Measurements from ENCODE around the gene SMIM29. TPM values are rescaled to one million over a fixed set of nuclear protein-coding genes. Genes with fewer than 3 reads are reported as not detected.

The SMIM29 gene
- total and polyA plus RNA-seq, 10 of the 15 experiments (the other 5 are each of a cell fraction or from before 2014, with no cell fraction given): 7.1 to 30.0 (median 16.2) TPM

DNA sequence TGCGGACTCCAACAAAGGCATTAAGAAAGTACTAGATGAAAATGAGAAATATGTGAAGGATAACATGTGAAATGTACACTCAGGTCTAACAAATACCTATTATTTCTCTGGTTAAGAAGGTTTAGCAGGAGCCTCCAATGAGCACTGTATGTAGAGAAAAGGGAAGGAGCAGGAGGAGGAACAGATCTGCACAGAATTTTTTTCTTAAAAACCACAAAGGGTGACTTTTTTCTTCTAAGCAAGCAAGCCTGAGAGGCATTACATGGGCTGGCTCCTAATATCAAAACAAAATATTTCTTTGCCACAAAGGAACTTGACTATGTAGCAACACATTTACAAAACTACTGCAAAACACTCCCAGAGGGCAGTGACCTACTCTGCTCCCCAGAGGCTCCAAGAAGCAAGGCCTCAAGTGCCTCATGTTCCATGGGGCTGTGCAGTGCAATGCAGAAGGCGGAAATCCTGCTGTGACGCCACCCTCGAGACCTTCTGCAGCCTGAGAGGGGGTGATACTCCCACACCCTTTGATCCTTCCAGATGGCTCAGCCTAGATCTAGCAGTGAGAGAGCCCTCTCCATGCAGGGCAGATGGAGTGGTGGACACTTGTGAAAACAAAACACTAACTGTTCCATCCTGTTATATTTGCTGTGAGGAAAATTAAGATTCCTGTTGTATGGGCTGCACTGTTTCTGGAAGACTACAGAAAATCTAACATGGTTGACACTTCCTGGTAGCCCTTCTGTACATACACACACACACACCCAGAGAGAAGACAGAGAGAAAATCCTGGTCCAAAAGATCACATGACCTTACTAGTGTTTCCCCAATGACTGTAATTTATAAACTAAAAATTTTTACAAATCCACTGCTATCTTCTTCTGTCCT, 36.0 kb upstream of the SMIM29 start:
- TF ChIP-seq RUNX3 (IDR thresholded peaks at IDR 0.05; ENCODE audit: low read length) (peak; percentile 39), POLR2A (IDR thresholded peaks at IDR 0.05; ENCODE audit: low read depth, low read length) (0 out of 2 replicates have a peak, but pooled peaks have one; percentile 28), SPI1 (IDR thresholded peaks at IDR 0.05; ENCODE audit: borderline replicate concordance, insufficient read depth, low read depth, low read length) (no peak), CREB1 (IDR thresholded peaks at IDR 0.05; ENCODE audit: low read depth) (0 out of 2 replicates have a peak, but pooled peaks have one; percentile 45)
- ChIA-PET CTCF (interaction anchor here (0.8 to 1.4 kb wide), 2 partner anchors 89 to 649 kb away, joined by 3 to 5 read pairs; no protein-coding TSS in a partner anchor), RAD21 (ENCODE audit: unreplicated experiment) (interaction anchor here (0.6 to 1.0 kb wide), 2 partner anchors 33 to 63 kb away, joined by 3 to 4 read pairs; no protein-coding TSS in a partner anchor), SMC1A (ENCODE audit: uncharacterized antibody, unreplicated experiment) (interaction anchor here (1.1 to 1.6 kb wide), 3 partner anchors 9 to 130 kb away, joined by 3 to 4 read pairs (median 3); no protein-coding TSS in a partner anchor), POLR2A (interaction anchor here (0.6 to 1.1 kb wide), 2 partner anchors 83 to 531 kb away, joined by 4 to 6 read pairs; no protein-coding TSS in a partner anchor)
- no peak overlapping the region for H3K4me2 ChIP-seq (ENCODE audit: control insufficient read depth, insufficient read depth)
- H3K79me2 ChIP-seq (ENCODE audit: control insufficient read depth, insufficient read depth, low read length): no peaks in the 10 kb centered on the region
- H3K9me3 ChIP-seq (replicated peaks; ENCODE audit: control insufficient read depth, insufficient read depth, low read length): no peaks in the 10 kb centered on the region
- no peaks in the 10 kb centered on the region for H3K27me3 ChIP-seq (replicated peaks in 1 of 2; ENCODE audit: control insufficient read depth in 2 of 2, insufficient read depth in 2 of 2, low read length in 1 of 2)
- H4K20me1 ChIP-seq (ENCODE audit: control insufficient read depth, insufficient read depth): no peaks in the 10 kb centered on the region
- in situ Hi-C loops (cut with MboI) (no loop called here), intact Hi-C loops (cut with micrococcal nuclease; ENCODE audit: unreplicated experiment) (no loop called here)
- no peak for FAIRE-seq
- no TSS peak for BruUV-seq (replicated peaks)
- no peak overlapping the region; the same call in 1 of the 2 replicates for H3K27ac ChIP-seq (ENCODE audit: control insufficient read depth, insufficient read depth)
- no peak overlapping the region for H3K9ac ChIP-seq (ENCODE audit: control insufficient read depth, insufficient read depth, low read length)
- H3K4me1 ChIP-seq (ENCODE audit: control insufficient read depth, insufficient read depth, low read length): peaks cover 25% of the 10 kb centered on the region
- H3K36me3 ChIP-seq (ENCODE audit: control insufficient read depth in 2 of 2, insufficient read depth in 2 of 2, low read length in 1 of 2): peaks cover 3 to 15% of the 10 kb centered on the region in 2 experiments
- H3K4me3 ChIP-seq: no peak overlapping the region
- H2AFZ ChIP-seq (ENCODE audit: control insufficient read depth, low read depth, low read length): no peak overlapping the region; the same call in 1 of the 2 replicates
- no peak for DNase-seq (ENCODE audit: low read depth, low spot score)
- WGBS (ENCODE audit: insufficient coverage, insufficient replicate concordance, low lambda C conversion rate, missing lambda C conversion rate): 52% methylated on average over 4 of the region's 4 CpGs
- ATAC-seq: 0 out of 3 replicates have a peak, but pooled peaks have one; percentile 20

DNA sequence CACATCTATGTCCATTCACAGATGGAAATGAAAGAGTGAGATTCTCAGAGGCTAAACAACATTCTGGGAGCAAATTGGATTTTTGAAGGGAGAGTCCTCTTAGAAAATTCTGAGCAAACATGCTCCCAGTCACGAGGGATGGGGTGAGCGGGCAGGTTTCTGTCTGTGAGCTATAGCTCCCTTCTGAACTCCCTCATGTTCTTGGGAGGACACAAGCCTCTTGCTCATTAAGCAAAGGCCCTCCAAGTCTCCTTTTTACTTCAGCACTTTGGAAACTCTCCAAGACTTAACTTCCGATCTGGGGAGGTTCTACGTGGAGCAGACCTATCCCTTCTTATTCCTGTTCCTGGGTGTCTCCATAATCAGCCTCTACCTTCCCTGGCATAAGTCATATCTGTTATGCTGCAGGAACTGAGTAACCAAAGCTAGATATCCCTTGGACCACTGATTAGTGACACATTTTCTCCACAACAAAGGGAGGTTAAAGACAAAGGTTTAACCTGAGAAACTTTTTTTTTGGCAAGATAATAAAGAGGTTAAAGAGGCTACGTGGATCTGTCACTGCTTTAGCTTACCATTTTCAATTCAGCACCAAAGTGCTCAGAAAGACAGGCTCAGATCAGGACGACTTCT, 33.0 kb upstream of the SMIM29 start:
- CTCF ChIA-PET: interaction anchor here (2.5 kb wide), 1 partner anchor 133 kb away, joined by 10 read pairs; no protein-coding TSS in a partner anchor
- peaks cover 0 to 13% of the 10 kb centered on the region in 2 experiments; a peak in 3 of 4 replicates for H3K36me3 ChIP-seq (ENCODE audit: control insufficient read depth in 2 of 2, insufficient read depth in 2 of 2, low read length in 1 of 2)
- H3K27me3 ChIP-seq (replicated peaks in 1 of 2; ENCODE audit: control insufficient read depth in 2 of 2, insufficient read depth in 2 of 2, low read length in 1 of 2): no peaks in the 10 kb centered on the region
- H3K4me2 ChIP-seq (ENCODE audit: control insufficient read depth, insufficient read depth): no peak overlapping the region
- RAD21 ChIA-PET (ENCODE audit: unreplicated experiment): no interaction called here
- ATAC-seq (no peak), FAIRE-seq (no peak), DNase-seq (ENCODE audit: low read depth, low spot score) (no peak)
- H3K4me1 ChIP-seq (ENCODE audit: control insufficient read depth, insufficient read depth, low read length): peaks cover 10% of the 10 kb centered on the region
- no peaks in the 10 kb centered on the region for H3K79me2 ChIP-seq (ENCODE audit: control insufficient read depth, insufficient read depth, low read length)
- no peak overlapping the region for H3K4me3 ChIP-seq
- no peak overlapping the region for H3K27ac ChIP-seq (ENCODE audit: control insufficient read depth, insufficient read depth)
- H3K9me3 ChIP-seq (replicated peaks; ENCODE audit: control insufficient read depth, insufficient read depth, low read length): no peaks in the 10 kb centered on the region
- no peak overlapping the region for H2AFZ ChIP-seq (ENCODE audit: control insufficient read depth, low read depth, low read length)
- in situ Hi-C loops (cut with MboI): no loop called here
- no peak overlapping the region for H3K9ac ChIP-seq (ENCODE audit: control insufficient read depth, insufficient read depth, low read length)
- BruUV-seq (replicated peaks): TSS peak; percentile 7
- intact Hi-C loops (cut with micrococcal nuclease; ENCODE audit: unreplicated experiment): no loop called here
- POLR2A ChIA-PET: no interaction called here
- SMC1A ChIA-PET (ENCODE audit: uncharacterized antibody, unreplicated experiment): interaction anchor here (0.9 to 1.4 kb wide), 3 partner anchors 10 to 19 kb away, joined by 3 to 4 read pairs (median 3); no protein-coding TSS in a partner anchor
- WGBS (ENCODE audit: insufficient coverage, insufficient replicate concordance, low lambda C conversion rate, missing lambda C conversion rate): 97% methylated on average over 6 of the region's 6 CpGs
- H4K20me1 ChIP-seq (ENCODE audit: control insufficient read depth, insufficient read depth): no peaks in the 10 kb centered on the region
- no peak for TF ChIP-seq TCF12 (IDR thresholded peaks at IDR 0.05; ENCODE audit: low read depth, low read length)
- no peak for TF ChIP-seq CHD2 (IDR thresholded peaks at IDR 0.05; ENCODE audit: borderline replicate concordance, low read depth, low read length)
- TF ChIP-seq TARDBP (IDR thresholded peaks at IDR 0.05; ENCODE audit: borderline replicate concordance): no peak
- TF ChIP-seq NFYA (IDR thresholded peaks at IDR 0.05; ENCODE audit: borderline replicate concordance, low read depth, low read length): no peak
- TF ChIP-seq CTCF (IDR thresholded peaks at IDR 0.05 in 2 of 3, conservative IDR thresholded peaks at IDR 0.05 in 1 of 3; ENCODE audit: control insufficient read depth in 2 of 3, extremely low read depth in 1 of 3, insufficient read depth in 1 of 3, low read depth in 3 of 3, low read length in 3 of 3): no peak
- TF ChIP-seq RUNX3 (IDR thresholded peaks at IDR 0.05; ENCODE audit: low read length): no peak
